Testis (tissue), 3 donors: Measurements from ENCODE around the gene MMP20. TPM values are rescaled to one million over a fixed set of nuclear protein-coding genes. Genes with fewer than 3 reads are reported as not detected.

Experiments used
- DNase-seq: peaks from one replicate; pipeline ENCODE4 v3.0.0-alpha.2; 2019
- H3K27ac ChIP-seq, 2 donors: fragments of 200-600 bp; sonication (generic); one replicate each; pipeline ENCODE4 v1.5.1; 2019
- H3K27me3 ChIP-seq: fragments of 200-600 bp; sonication (generic); one replicate; pipeline ENCODE4 v1.5.1; 2019
- H3K36me3 ChIP-seq: fragments of 200-600 bp; sonication (generic); one replicate; pipeline ENCODE4 v1.5.1; 2017; ENCODE audit warnings: low read depth; ENCODE audit errors: missing control alignments
- H3K4me1 ChIP-seq: fragments of 200-600 bp; sonication (generic); one replicate; pipeline ENCODE4 v1.5.1; 2019
- H3K4me3 ChIP-seq, 2 donors: fragments of 200-600 bp; sonication (generic); one replicate each; pipeline ENCODE4 v1.5.1; 2017 to 2019
- H3K9me3 ChIP-seq: fragments of 200-600 bp; sonication (generic); one replicate; pipeline ENCODE4 v1.5.1; 2017
- POLR2A ChIP-seq: fragments of 450-650 bp; IDR thresholded peaks from one replicate; pipeline ENCODE4 v1.6.1; 2017; ENCODE audit warnings: antibody characterized with exemption, mild to moderate bottlenecking, moderate library complexity
- WGBS, 2 donors: methylation state at CpG; one replicate each; pipeline ENCODE4 v1.1.5; 2018; 5-methylcytosine and 5-hydroxymethylcytosine counted together
- intact Hi-C: fragments of 100-400 bp; cut with DNase I; formaldehyde crosslinking; loops from one replicate; pipeline ENCODE4 v1.15.1; 2023; ENCODE audit warnings: low total_unique reads
- polyA plus RNA-seq: library from polyadenylated mRNA; stranded (reverse); fragments of 350-450 nt; fragmentation: Illumina TruSeq; extraction: RNeasy Lipid Tissue Mini Kit (QIAGEN cat#74804); gene quantifications from one replicate; pipeline ENCODE4 v1.2.3, GENCODE V29; 2014; ENCODE audit warnings: low read depth, low replicate concordance; ENCODE audit not compliant: insufficient read depth
- total RNA-seq, 2 donors: library from RNA; depleted of rRNA; stranded (reverse); fragments of >200 nt; gene quantifications; one replicate each; pipeline ENCODE4 v1.2.3, GENCODE V29; 2016
- TF ChIP-seq, protein P1 (sequence below), 3 experiments: fragments of 450-650 bp in 2 of 3; fragments of 200-600 bp in 1 of 3; sonication (generic) in 1 of 3; IDR thresholded peaks; one replicate each; pipeline ENCODE4 v1.5.1; 2016 to 2019; ENCODE audit warnings: antibody characterized with exemption in 3 of 3, mild to moderate bottlenecking in 2 of 3, moderate library complexity in 1 of 3

The MMP20 gene
- total and polyA plus RNA-seq, 3 donors from 2014 or later = 3.1 to 15.5 TPM; not detected in 1

GRCh38 chr11:102620179-102620578 is 5.0 kb downstream of the MMP20 start:
- H3K27ac ChIP-seq = no peak overlapping the region
- H3K27me3 ChIP-seq = no peaks in the 10 kb centered on the region
- TF ChIP-seq, protein P1, sequence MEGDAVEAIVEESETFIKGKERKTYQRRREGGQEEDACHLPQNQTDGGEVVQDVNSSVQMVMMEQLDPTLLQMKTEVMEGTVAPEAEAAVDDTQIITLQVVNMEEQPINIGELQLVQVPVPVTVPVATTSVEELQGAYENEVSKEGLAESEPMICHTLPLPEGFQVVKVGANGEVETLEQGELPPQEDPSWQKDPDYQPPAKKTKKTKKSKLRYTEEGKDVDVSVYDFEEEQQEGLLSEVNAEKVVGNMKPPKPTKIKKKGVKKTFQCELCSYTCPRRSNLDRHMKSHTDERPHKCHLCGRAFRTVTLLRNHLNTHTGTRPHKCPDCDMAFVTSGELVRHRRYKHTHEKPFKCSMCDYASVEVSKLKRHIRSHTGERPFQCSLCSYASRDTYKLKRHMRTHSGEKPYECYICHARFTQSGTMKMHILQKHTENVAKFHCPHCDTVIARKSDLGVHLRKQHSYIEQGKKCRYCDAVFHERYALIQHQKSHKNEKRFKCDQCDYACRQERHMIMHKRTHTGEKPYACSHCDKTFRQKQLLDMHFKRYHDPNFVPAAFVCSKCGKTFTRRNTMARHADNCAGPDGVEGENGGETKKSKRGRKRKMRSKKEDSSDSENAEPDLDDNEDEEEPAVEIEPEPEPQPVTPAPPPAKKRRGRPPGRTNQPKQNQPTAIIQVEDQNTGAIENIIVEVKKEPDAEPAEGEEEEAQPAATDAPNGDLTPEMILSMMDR (IDR thresholded peaks at IDR 0.05) = no peak
- TF ChIP-seq POLR2A = no peak
- no peaks in the 10 kb centered on the region for H3K9me3 ChIP-seq
- no peak overlapping the region for H3K4me3 ChIP-seq
- DNase-seq = no peak
- intact Hi-C loops = no loop called here
- H3K4me1 ChIP-seq = no peaks in the 10 kb centered on the region
- H3K36me3 ChIP-seq = no peaks in the 10 kb centered on the region

DNA sequence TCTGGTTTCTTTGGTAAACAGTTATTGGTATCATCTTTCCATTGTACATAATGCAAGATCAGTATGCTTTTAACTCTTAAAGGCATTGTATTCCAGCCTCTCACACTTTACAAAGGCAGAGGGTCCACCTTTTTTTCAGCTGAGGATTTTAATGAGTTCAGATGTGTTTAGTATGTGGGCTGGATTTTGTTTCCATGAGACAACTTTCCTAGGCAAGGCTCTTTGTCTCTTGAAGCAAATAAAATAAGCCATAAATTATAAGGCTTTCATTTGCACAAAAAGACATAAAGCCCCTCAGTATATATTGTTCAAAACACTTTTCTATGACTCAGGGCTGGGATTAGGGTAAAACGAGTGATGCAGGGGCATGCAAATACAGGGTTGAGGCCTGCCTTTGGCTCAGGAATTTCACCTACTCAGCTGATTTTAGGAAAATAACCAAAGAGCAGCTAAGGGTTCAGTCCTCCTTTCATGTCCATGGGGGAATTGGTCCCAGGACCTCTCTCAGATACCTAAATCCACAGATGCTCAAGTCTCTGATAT is 7.6 kb downstream of the MMP20 start:
- Histone ChIP-seq H3K9me3 (no peaks in the 10 kb centered on the region), H3K27ac (no peak overlapping the region), H3K27me3 (no peaks in the 10 kb centered on the region), H3K36me3 (no peaks in the 10 kb centered on the region), H3K4me3 (no peak overlapping the region), H3K4me1 (no peaks in the 10 kb centered on the region)
- 82 to 87% methylated on average over 1 of the region's 1 CpG for WGBS, 2 donors
- intact Hi-C loops = no loop called here
- DNase-seq = no peak
- TF ChIP-seq POLR2A = no peak
- TF ChIP-seq, protein P1 (IDR thresholded peaks at IDR 0.05) = no peak

DNA sequence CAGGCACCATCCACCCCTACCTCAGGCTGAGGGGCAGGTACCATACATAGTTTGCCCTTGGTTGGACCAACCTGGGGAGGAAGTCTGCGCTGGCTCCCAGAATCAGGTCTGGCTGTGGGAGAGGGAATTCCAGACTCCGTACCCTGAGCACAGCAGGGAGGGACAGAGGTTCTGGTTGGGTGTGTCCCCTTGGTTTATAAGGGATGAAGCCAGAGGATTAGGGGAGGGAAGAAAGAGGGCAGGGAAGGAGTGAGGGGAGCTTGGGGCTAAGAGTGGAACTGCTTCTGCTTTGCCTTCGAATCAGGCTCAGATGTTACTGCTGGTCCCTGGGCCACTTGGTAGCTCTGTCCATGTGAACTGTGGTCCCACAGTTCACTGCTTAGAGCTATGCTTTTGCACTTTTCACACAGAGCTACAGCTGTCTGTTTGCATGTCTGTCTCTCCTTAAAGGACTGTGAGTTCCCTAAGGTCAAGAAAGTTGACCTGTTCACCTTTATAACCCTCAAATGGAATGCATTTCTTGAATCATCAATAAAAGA is 9.2 kb downstream of the MMP20 start:
- Histone ChIP-seq H3K4me3 (no peak overlapping the region), H3K27ac (no peak overlapping the region), H3K4me1 (no peaks in the 10 kb centered on the region), H3K9me3 (no peaks in the 10 kb centered on the region), H3K36me3 (no peaks in the 10 kb centered on the region), H3K27me3 (no peaks in the 10 kb centered on the region)
- WGBS, 2 donors = 80 to 95% methylated on average over 1 to 3 of the region's 3 CpGs
- DNase-seq = no peak
- TF ChIP-seq POLR2A = no peak
- TF ChIP-seq, protein P1 (IDR thresholded peaks at IDR 0.05) = no peak
- intact Hi-C loops = no loop called here

- no peak overlapping the region for H3K27ac ChIP-seq
- WGBS, 2 donors = 86 to 95% methylated on average over 6 to 7 of the region's 7 CpGs
These were observed 9.8 kb downstream of the MMP20 start for GRCh38 chr11:102615077-102615893.

More at GRCh38 chr11:102615077-102615893, 9.8 kb downstream of the MMP20 start:
- no peak for DNase-seq
- Histone ChIP-seq H3K36me3 (no peaks in the 10 kb centered on the region), H3K9me3 (no peaks in the 10 kb centered on the region), H3K4me3 (no peak overlapping the region), H3K27me3 (no peaks in the 10 kb centered on the region), H3K4me1 (no peaks in the 10 kb centered on the region)
- TF ChIP-seq, protein P1 (IDR thresholded peaks at IDR 0.05) = no peak
- intact Hi-C loops = no loop called here
